SK-MEL-5 (cell line): Measurements from ENCODE around the gene TMEM106C. TPM values are rescaled to one million over a fixed set of nuclear protein-coding genes. Genes with fewer than 3 reads are reported as not detected.

Experiments
- DNase-seq: peaks from one replicate; pipeline ENCODE4 v3.0.0-alpha.2; 2016; ENCODE audit warnings: low read depth, low spot score
- in situ Hi-C: cut with HindIII; loops from 2 replicates; pipeline ENCODE4 v1.10.0; 2016; ENCODE audit warnings: low sequenced_read_pairs, high pct_unique_total_duplicates, low pct_unique_long_range_greater_than_20kb
- total RNA-seq: library from RNA; depleted of rRNA; stranded (reverse); fragments of >200 nt; shearing (Covaris generic); gene quantifications from 2 replicates; pipeline ENCODE4 v1.2.3, GENCODE V29; 2014

The TMEM106C gene
- total RNA-seq, 1 experiment from 2014 or later: 197 TPM

DNA sequence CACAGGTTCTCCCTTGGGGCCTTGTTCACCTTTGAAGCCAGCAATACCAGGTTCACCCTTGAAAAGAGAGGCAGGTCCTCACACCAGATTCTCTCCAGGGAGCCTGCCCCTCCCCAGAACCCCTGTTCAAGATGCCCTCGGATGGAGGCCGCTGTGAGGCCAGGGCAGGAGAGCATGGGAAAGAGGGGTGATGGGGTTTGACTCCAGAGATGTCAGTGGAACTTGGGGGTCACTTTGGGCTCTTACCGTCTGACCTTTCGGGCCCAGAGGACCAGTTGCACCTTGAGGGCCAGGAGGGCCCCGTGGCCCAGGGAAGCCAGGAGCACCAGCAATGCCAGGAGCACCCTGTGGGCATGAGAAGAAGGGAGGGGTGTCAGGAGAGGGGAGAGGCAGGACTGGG, 23.4 kb downstream of the TMEM106C start:
- in situ Hi-C loops: no loop called here

DNA sequence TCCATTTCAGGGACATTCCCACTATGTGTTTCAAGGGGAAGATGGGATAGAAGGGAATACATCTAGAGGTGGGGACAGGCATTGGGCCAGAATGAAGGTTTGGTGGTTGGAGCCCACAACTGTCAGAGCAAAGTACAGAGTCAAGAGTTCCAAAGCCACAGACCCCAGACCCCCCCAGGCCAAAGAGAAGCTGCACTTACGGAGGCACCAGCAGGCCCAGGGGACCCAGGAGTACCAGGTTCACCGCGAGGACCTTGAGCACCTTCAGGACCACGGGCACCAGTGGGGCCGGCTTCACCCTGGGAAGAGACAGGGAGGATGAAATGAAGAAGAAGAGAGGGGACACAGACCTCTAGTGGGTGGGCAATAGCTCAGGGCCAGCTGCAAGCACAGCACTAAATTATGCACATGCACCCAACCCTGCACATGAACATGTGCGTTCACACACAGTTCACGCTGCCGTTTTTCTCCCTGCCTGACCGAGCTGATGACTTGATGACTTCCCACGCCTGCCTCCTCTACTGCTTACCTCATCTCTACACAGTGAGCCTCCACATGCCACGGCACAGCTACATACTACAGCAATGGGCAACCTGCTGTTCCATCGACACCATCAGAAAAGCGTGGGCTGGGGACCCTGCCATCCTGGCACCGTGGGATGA, 24.1 kb downstream of the TMEM106C start:
- DNase-seq: no peak
- in situ Hi-C loops: no loop called here

More for the DNA sequence above, 23.4 kb downstream of the TMEM106C start:
- no peak for DNase-seq

GRCh38 chr12:47988073-47989022, 25.0 kb downstream of the TMEM106C start:
- in situ Hi-C loops: no loop called here
- DNase-seq: peak; percentile 15

- DNase-seq: no peak
- in situ Hi-C loops: no loop called here
Measured at GRCh38 chr12:47989023-47989417, 25.6 kb downstream of the TMEM106C start.

DNA sequence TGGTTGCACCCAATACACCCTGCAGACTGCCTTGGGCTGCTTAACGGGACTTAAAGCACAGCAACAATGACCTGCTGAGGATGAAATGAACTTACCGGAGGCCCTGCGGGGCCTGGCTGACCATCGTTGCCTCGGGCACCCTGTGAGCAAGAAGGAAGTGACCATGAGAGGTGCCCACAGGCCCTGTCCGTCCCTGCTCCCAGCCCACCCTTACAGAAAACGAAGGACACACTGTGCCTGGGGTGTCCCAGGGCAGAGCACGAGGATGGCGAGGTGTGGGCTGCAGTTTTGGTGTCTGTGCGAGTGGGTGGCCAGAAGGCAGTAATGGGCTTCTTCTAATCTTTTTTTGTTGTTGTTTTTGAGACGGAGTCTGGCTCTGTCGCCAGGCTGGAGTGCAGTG, 26.3 kb downstream of the TMEM106C start:
- DNase-seq: no peak
- in situ Hi-C loops: no loop called here

DNA sequence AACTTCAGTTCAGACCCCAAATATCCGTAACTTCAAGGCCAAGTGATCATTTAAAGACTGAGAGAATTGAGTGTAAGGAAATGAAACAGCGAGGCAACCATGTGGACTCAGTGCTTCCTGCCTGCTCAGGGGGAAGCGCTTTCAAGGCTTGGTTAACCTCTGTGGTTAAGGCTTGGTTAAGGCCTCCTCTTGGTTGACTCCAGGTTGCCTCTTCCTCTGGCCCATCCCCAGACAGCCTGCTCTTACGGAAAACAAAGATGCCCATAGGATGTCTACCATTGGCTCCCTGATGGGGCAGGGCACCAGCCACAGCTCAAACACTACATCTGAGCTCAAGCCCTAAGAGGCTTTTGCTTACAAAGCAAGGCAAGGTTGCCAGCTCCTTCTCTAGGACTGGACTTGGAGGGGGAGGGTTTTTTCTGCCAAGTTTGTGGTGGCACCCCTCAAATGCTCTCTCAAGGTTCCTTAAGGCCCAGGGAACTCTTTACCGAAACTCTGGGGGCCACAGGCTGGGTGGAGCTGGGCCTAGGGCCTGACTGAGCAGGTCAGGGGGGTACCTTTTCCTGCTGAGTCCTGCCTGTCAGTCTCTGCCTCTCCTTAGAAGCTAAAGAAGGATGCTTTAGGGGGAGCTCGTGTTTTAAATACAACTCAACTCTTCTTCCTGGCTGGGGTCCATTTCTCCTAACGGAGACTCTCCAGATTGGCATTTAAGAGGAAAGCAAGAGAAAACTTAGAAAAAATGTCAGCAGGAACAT, 27.1 kb downstream of the TMEM106C start:
- in situ Hi-C loops: no loop called here
- no peak for DNase-seq

DNA sequence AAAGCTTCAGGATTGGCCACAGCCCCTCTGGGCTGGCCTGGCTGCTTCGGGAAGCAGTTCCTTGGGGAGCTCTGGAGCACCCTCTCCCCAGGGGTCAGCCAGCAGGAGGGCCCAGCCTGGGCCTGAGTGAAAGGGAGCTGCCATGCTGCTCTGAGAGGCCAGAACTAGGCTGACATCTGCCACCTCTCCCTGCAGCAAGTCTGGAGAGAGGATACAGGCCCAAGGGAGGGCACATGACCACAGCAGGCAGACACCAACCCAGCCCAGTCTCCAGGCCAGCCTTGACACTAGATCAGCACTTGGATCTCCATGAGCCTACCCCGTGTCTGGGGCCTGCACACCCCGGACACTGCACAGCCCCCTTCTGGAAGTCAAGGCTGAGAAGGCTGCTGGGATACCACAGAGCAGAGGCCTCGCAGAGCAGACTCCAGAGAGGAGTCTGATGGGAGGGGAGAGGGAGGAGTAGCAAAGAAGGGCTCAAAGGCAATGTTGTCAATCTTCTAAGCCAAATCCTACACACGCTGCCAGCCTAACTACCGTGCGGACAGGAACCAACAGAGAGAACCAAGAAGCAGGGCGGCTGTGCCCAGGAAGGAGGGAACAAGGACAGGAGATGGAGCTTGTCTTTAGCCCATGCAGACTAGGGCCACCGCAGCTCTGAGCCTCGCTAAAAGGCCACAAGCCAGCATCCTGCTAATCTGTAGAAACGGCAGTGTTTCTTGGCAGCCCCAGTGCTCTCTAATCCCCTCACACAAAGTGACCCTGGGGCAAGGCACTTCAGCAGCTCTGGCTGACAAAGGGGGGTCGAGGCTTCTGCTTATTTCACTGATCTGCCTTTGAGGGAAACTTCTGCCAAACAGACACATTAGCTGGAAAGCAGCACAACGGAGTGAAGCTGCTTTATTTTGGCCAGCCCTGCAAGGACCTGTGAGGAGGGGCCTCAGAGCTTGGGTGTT, 28.0 kb downstream of the TMEM106C start:
- DNase-seq: no peak
- in situ Hi-C loops: no loop called here

GRCh38 chr12:47992776-47993175, 29.4 kb downstream of the TMEM106C start:
- no peak for DNase-seq
- in situ Hi-C loops: no loop called here

- in situ Hi-C loops: no loop called here
- no peak for DNase-seq
Measured at GRCh38 chr12:47993491-47993890, 30.1 kb downstream of the TMEM106C start.

- in situ Hi-C loops: no loop called here
- no peak for DNase-seq
Measured at GRCh38 chr12:47995981-47996401, 32.6 kb downstream of the TMEM106C start.

- DNase-seq: no peak
- in situ Hi-C loops: no loop called here
Measured at GRCh38 chr12:47997321-47997720, 33.9 kb downstream of the TMEM106C start.

DNA sequence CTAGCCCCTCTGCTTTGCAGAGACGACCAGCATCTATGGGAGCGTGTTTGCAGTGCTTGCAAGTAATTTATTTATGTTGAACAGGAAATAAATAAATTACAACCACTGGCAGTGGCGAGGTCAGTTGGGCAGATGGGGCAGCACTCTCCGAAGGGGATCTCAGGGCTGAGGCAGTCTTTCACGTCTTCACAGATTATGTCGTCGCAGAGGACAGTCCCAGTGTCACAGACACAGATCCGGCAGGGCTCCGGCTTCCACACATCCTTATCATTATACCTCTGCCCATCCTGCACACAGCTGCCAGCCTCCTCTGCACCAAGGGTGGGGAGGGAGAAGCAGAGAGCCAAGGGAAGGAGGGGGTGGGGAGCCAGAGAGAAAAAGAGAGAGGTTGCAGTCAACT, 36.4 kb downstream of the TMEM106C start:
- DNase-seq: no peak
- in situ Hi-C loops: no loop called here

DNA sequence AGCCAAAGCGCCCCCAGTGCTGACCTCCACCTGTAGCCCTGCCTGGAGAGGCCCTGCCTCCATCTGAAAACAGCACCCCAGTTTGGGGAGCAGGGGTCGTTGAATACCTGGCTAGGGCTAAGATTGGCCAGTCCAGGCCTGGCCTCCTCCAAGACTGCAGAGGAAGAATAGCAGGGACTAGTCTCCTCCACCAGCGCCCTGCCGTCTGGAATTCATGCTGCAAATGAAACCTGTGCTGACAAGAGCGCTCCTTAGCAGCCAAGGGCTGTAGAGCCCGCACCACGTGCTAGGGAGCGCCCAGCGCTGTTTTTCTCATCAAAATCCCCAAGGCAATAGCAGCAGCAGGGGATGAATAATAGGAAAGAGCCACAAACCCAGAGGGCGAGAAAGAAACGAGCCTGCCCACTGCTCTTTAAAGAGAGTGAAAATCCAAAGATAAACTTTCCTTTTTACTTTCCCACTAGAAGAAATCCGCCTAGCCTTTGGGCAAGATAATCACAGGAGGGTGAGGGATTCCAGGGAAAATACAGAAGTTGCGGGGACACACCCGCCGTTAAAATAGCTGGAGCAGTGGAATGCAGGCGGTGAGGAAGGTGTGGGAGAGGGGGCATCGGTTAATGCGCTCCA, 37.6 kb downstream of the TMEM106C start:
- peak; percentile 78 for DNase-seq
- in situ Hi-C loops: no loop called here

DNA sequence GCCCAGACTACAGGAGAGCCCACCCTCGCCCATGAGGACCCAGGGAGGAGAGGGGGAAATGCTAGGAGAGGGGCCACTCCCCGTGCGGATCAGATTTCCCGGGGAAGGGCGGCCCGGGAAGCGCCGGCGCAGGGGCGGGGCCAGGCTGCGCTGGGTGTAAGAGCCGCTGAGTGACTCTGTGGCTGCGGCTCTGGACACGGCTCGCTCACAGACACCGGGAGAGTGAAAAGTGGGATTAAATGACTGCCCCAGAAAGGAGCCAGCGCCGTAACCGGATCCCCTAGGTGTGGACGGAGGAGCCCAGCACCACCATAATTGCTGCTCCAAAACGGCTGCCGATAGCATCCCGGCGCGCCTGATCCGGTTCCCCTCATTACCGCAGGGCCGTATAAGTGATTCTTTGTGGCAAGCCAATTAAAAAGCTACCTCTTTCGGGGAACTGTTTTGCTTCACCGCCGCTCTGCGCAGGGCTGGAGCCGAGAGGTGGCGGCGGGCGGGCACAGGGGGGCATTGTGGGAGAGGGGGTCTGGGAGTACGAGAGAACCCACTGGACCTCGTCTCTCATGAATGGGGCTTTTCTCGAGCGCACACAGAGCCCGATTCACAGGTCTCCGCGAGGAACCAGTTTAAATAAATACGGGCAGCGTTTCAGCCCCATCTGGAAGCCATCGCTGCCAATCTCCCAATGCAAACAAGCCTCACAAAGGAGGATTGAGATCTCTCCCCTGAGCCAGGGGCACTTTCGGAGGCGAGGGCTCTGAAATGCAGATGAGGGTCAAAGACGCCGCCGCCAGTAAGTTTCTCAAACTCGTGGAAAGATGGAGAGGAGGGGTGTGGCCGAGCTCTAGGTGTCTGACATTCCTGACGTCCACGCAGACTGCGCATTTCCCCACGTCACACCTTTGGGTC, 38.4 kb downstream of the TMEM106C start:
- in situ Hi-C loops: no loop called here
- peak; percentile 50 for DNase-seq

GRCh38 chr12:48002414-48002730, 39.0 kb downstream of the TMEM106C start:
- in situ Hi-C loops: no loop called here
- no peak for DNase-seq

DNA sequence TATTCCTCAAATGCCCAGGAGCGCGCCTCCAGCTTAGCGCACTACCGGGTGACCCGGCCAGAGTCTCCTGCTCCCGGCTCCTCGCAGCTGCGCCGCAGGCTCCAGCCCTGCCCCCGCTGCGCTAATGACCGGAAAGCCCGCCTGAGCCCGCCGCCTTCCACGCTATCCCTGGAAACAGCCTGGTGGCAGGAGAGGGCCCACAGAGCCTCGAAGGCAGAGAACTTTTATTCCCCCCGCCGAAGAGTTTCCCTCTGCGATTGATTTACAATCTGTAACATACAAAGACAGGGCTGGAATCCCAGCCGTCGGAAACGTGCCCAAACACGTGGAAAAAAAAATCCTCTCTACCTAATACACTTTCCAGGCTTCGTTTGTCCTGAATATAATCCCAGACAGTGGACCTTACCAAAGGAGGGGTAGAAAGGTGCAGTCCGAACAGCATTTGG, 39.4 kb downstream of the TMEM106C start:
- no peak for DNase-seq
- in situ Hi-C loops: no loop called here
